Neuron (in vitro differentiated cells): ENCODE results near the gene PLA2G4A.

Experiments used
- H2AFZ ChIP-seq: one replicate; pipeline ENCODE4 v1.6.1; 2013; ENCODE audit warnings: low read depth, mild to moderate bottlenecking, inconsistent platforms, low read length, moderate library complexity
- H3K27me3 ChIP-seq: one replicate; pipeline ENCODE4 v1.6.1; 2013; ENCODE audit warnings: low read length; ENCODE audit not compliant: insufficient read depth
- H3K36me3 ChIP-seq: one replicate; pipeline ENCODE4 v1.6.1; 2013; ENCODE audit warnings: low read length; ENCODE audit not compliant: insufficient read depth
- H3K4me1 ChIP-seq: one replicate; pipeline ENCODE4 v1.6.1; 2013; ENCODE audit warnings: low read length; ENCODE audit not compliant: insufficient read depth
- H3K4me3 ChIP-seq: 2 replicates; pipeline ENCODE4 v1.5.1; 2013; ENCODE audit warnings: mild to moderate bottlenecking, low read length, moderate library complexity
- H3K9me3 ChIP-seq: one replicate; pipeline ENCODE4 v1.6.1; 2013; ENCODE audit warnings: low read length

The PLA2G4A gene

GRCh38 chr1:186839041-186839400 lies 10.3 kb downstream of the PLA2G4A start:
- no peaks in the 10 kb centered on the region for H3K9me3 ChIP-seq
- H3K36me3 ChIP-seq, result no peaks in the 10 kb centered on the region
- no peak overlapping the region for H2AFZ ChIP-seq
- no peaks in the 10 kb centered on the region for H3K27me3 ChIP-seq
- H3K4me3 ChIP-seq, result no peak overlapping the region
- no peaks in the 10 kb centered on the region for H3K4me1 ChIP-seq

DNA sequence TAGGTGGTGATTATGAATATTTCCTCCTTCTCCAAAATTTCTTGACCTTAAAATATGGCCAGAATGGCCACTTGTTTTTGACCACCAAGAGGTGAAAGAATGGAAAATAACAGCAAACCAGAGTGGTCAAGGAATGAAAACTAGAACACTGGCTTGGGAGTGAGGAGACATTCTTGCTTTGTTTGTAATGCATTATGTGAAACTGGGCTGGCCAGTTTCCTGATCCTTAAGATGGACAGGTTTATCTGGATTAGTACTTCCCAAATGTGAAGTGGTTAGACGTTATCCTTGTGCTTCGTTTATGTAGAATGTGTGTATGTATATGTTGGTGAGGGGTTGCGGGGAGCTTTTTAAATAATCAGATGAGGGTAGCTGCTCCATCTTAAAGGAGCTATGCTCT lies 12.8 kb downstream of the PLA2G4A start:
- no peaks in the 10 kb centered on the region for H3K9me3 ChIP-seq
- no peak overlapping the region for H2AFZ ChIP-seq
- no peaks in the 10 kb centered on the region for H3K36me3 ChIP-seq
- peaks cover 2% of the 10 kb centered on the region for H3K4me1 ChIP-seq
- H3K27me3 ChIP-seq, result no peaks in the 10 kb centered on the region
- H3K4me3 ChIP-seq, result no peak overlapping the region

GRCh38 chr1:186842547-186842946 lies 13.8 kb downstream of the PLA2G4A start:
- H3K27me3 ChIP-seq, result no peaks in the 10 kb centered on the region
- H3K4me3 ChIP-seq, result no peak overlapping the region
- no peaks in the 10 kb centered on the region for H3K9me3 ChIP-seq
- no peak overlapping the region for H2AFZ ChIP-seq
- H3K36me3 ChIP-seq, result no peaks in the 10 kb centered on the region
- H3K4me1 ChIP-seq, result peaks cover 2% of the 10 kb centered on the region

GRCh38 chr1:186843226-186843625 lies 14.5 kb downstream of the PLA2G4A start:
- Histone ChIP-seq H3K9me3 (no peaks in the 10 kb centered on the region), H2AFZ (no peak overlapping the region), H3K4me3 (no peak overlapping the region), H3K4me1 (peaks cover 2% of the 10 kb centered on the region), H3K36me3 (no peaks in the 10 kb centered on the region), H3K27me3 (no peaks in the 10 kb centered on the region)

GRCh38 chr1:186843931-186844330 lies 15.2 kb downstream of the PLA2G4A start:
- Histone ChIP-seq H3K9me3 (no peaks in the 10 kb centered on the region), H3K4me3 (no peak overlapping the region), H3K36me3 (no peaks in the 10 kb centered on the region), H3K27me3 (no peaks in the 10 kb centered on the region), H3K4me1 (peaks cover 2% of the 10 kb centered on the region), H2AFZ (no peak overlapping the region)

DNA sequence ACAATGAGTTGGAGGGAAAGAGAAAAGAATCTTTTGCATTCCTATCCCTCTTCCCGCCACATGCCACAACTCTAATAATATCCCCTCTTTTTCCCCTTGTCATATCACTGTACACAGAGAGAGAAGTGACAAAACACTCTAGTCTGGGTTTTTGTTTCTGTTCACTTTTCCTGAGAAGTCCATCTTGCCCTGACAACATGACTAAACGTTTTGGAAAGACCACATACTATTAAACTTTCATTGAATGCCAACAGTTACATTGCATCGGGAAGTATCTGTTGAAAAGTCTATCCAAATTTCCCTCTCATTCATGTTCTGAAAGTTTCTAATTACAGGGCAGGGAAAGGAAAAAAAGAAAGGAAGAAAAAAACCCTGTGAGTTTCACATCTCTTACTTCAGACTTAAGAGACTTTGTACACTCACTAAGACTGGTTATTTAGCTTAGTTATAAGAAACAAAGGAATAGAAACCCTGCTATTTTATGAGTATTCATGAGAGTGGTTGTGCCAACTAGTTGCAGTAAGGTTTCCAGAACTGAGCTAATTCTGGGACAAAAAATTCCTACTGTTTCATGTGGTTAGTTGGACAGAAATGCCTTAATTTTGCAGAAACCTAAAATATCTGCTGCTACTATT lies 16.9 kb downstream of the PLA2G4A start:
- Histone ChIP-seq H2AFZ (no peak overlapping the region), H3K9me3 (no peaks in the 10 kb centered on the region), H3K36me3 (no peaks in the 10 kb centered on the region), H3K4me3 (no peak overlapping the region), H3K4me1 (peaks cover 2% of the 10 kb centered on the region), H3K27me3 (no peaks in the 10 kb centered on the region)

DNA sequence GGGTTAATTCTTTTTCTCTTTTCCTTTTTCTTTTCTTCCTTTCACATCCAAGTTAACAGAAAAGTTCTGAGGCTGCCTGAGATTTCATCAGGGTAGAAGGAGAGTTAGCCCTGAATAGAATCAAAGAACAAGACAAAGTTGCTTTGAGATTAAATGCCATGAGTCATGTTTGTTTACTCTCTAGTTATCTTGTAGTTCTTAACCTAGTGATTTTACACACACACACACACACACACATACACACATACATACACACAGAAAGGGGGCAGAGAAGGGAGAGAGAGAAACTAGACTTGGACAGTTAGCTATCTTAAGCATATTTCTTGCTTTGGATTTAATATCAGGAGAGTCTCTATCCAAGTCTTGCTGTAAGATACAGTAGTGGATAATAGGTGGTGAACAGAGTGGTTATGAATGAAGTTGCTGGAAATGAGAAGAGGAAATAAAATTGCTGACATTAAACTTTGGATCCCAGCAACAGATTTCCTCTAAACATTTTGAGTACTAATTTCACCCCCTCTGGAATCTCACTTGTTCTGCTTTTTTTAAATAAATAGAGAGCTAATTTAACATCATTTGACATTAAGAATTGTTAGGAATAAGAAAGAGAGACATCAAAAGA lies 19.9 kb downstream of the PLA2G4A start:
- no peaks in the 10 kb centered on the region for H3K27me3 ChIP-seq
- H3K36me3 ChIP-seq, result no peaks in the 10 kb centered on the region
- H2AFZ ChIP-seq, result no peak overlapping the region
- H3K9me3 ChIP-seq, result no peaks in the 10 kb centered on the region
- H3K4me3 ChIP-seq, result no peak overlapping the region
- peaks cover 2% of the 10 kb centered on the region for H3K4me1 ChIP-seq

GRCh38 chr1:186849271-186849671 lies 20.5 kb downstream of the PLA2G4A start:
- Histone ChIP-seq H3K4me1 (peaks cover 2% of the 10 kb centered on the region), H2AFZ (no peak overlapping the region), H3K4me3 (no peak overlapping the region), H3K27me3 (no peaks in the 10 kb centered on the region), H3K36me3 (no peaks in the 10 kb centered on the region), H3K9me3 (no peaks in the 10 kb centered on the region)

DNA sequence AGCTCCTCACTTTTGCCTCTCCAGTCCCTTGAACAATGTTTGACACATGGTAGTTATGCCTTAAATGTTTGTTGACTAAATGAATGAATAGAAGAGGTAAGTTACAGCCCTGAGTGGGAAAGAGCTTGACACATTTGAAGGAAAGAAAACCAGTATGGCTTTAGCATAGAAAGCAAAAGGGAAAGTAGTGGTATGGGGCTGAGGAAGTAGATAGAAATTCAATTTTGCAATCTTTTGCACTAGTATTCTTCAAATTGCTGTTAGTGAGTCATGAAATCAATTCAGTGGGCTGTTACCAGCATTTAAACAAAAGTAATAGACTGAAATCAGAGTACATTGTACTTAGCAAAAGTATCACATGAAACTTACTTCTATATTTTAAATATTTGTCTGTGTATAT lies 21.1 kb downstream of the PLA2G4A start:
- no peaks in the 10 kb centered on the region for H3K27me3 ChIP-seq

DNA sequence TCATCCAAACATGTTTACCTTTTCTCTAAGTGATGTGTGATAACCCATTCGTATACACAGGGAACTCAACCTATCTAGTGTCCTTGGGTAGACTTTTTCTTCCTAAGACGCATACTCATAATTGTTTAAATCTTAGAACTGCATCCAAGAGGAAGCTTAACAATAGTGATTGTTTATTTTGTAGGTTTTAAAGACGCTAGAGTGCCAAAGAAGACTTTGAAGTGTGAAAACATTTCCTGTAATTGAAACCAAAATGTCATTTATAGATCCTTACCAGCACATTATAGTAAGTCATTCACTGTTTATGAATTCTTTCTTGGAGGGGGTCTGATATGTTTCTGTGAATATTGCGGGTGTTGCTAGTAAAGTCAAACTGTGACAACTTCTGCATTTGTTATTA lies 25.4 kb downstream of the PLA2G4A start:
- H3K4me3 ChIP-seq, result no peak overlapping the region
- H3K9me3 ChIP-seq, result no peaks in the 10 kb centered on the region
- H3K36me3 ChIP-seq, result no peaks in the 10 kb centered on the region
- no peak overlapping the region for H2AFZ ChIP-seq
- H3K27me3 ChIP-seq, result no peaks in the 10 kb centered on the region
- H3K4me1 ChIP-seq, result no peaks in the 10 kb centered on the region

More for the DNA sequence above, 21.1 kb downstream of the PLA2G4A start:
- no peak overlapping the region for H2AFZ ChIP-seq
- peaks cover 2% of the 10 kb centered on the region for H3K4me1 ChIP-seq
- no peaks in the 10 kb centered on the region for H3K9me3 ChIP-seq
- H3K36me3 ChIP-seq, result no peaks in the 10 kb centered on the region
- H3K4me3 ChIP-seq, result no peak overlapping the region

DNA sequence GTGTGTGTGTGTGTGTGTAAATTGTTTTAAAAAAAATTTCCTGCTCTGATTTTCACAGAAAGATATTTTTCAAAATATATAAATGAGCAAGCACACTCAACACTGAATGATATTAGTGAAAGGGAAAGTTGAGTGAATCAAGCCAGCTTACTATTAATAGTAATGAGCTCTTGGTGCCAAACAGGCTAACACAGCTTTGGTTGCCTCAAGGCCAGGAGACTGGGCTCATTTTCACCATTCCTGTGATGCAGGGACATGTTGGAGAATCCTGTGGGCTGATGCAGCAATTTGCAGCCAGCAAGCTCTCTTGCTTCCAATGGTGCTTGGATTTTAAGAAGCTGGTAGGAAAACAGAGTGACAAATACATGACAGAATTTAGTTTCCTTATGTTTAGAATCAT lies 30.2 kb downstream of the PLA2G4A start:
- H3K9me3 ChIP-seq, result no peaks in the 10 kb centered on the region
- no peaks in the 10 kb centered on the region for H3K27me3 ChIP-seq
- H3K36me3 ChIP-seq, result no peaks in the 10 kb centered on the region
- no peaks in the 10 kb centered on the region for H3K4me1 ChIP-seq
- H2AFZ ChIP-seq, result no peak overlapping the region
- H3K4me3 ChIP-seq, result no peak overlapping the region

DNA sequence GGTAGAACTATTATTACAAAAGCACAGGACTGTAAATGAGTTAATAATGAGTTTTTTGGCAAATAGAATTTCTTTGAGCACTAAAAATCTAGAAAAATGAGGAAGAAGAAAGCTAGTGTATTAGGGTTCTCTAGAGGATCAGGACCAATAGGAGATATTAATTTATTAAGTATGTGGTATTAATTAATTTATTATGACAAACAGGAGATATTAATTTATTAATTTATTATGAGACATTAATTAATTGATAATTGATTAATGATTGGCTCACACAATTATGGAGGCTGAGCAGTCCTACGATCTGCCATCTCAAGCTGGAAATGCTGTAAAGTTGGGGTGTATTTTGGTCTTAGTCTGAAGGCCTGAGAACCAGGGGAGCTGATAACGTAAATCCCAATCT lies 31.2 kb downstream of the PLA2G4A start:
- Histone ChIP-seq H3K27me3 (no peaks in the 10 kb centered on the region), H3K9me3 (no peaks in the 10 kb centered on the region), H3K4me1 (no peaks in the 10 kb centered on the region), H3K36me3 (no peaks in the 10 kb centered on the region), H2AFZ (no peak overlapping the region), H3K4me3 (no peak overlapping the region)

- Histone ChIP-seq H3K4me3 (no peak overlapping the region), H2AFZ (no peak overlapping the region), H3K36me3 (no peaks in the 10 kb centered on the region), H3K27me3 (no peaks in the 10 kb centered on the region), H3K4me1 (no peaks in the 10 kb centered on the region), H3K9me3 (no peaks in the 10 kb centered on the region)
Measured at GRCh38 chr1:186864296-186864695, 35.5 kb downstream of the PLA2G4A start.

DNA sequence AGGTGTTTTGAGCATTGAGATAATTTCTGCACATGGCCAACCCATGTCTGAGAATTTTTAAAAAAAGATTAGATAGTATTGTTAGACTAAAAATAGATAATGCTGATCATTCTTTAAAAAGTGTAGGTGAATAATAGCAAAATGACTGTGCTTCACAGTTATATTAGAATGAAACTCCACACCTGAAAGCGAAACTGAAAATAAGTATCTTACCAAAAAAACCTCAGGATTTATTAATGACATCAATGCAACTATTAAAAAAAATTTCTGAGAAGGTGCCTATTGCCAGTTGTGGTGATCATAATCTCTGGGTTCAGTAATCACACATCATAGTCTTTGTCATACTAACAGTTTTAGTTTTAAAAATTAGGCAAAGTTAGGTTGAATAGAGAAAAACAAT lies 36.5 kb downstream of the PLA2G4A start:
- Histone ChIP-seq H3K9me3 (no peaks in the 10 kb centered on the region), H3K27me3 (no peaks in the 10 kb centered on the region), H3K4me3 (no peak overlapping the region), H2AFZ (no peak overlapping the region), H3K36me3 (no peaks in the 10 kb centered on the region), H3K4me1 (no peaks in the 10 kb centered on the region)
